Liver (tissue), 9 donors: Measurements from ENCODE around the gene ZBTB25. TPM values are rescaled to one million over a fixed set of nuclear protein-coding genes. Genes with fewer than 3 reads are reported as not detected.

Experiments used
- DNase-seq: peaks from one replicate; pipeline ENCODE4 v3.0.0-alpha.2; 2017; ENCODE audit warnings: low spot score
- H3K27ac ChIP-seq, 2 donors: one replicate each; pipeline ENCODE4 v1.7.0; 2013; ENCODE audit warnings: inconsistent platforms in 2 of 2, low read length in 2 of 2, control low read depth in 1 of 2, low read depth in 1 of 2, mild to moderate bottlenecking in 1 of 2
- H3K27me3 ChIP-seq, 4 donors: one replicate each; pipeline versions ENCODE4 v1.6.1 to v1.7.0; 2013; ENCODE audit warnings: low read length in 3 of 4, inconsistent platforms in 1 of 4, mild to moderate bottlenecking in 1 of 4, moderate library complexity in 1 of 4; ENCODE audit not compliant: control insufficient read depth in 4 of 4, insufficient read depth in 4 of 4
- H3K36me3 ChIP-seq, 4 donors: one replicate each; pipeline versions ENCODE4 v1.6.1 to v1.7.0; 2013; ENCODE audit warnings: low read length in 3 of 4, mild to moderate bottlenecking in 3 of 4, low read depth in 1 of 4, moderate library complexity in 1 of 4; ENCODE audit not compliant: control insufficient read depth in 4 of 4, insufficient read depth in 3 of 4
- H3K4me1 ChIP-seq, 4 donors: one replicate each; pipeline versions ENCODE4 v1.6.1 to v1.7.0; 2013; ENCODE audit warnings: low read length in 3 of 4, mild to moderate bottlenecking in 3 of 4, moderate library complexity in 1 of 4; ENCODE audit not compliant: control insufficient read depth in 4 of 4, insufficient read depth in 4 of 4
- H3K4me3 ChIP-seq, 3 donors: one replicate each; pipeline versions ENCODE4 v1.6.1 to v1.7.0; 2013; ENCODE audit warnings: low read length in 3 of 3, control low read depth in 1 of 3, low read depth in 1 of 3, mild to moderate bottlenecking in 1 of 3
- H3K9ac ChIP-seq, 2 donors: one replicate each; pipeline ENCODE4 v1.7.0; 2013; ENCODE audit warnings: low read length in 2 of 2, mild to moderate bottlenecking in 2 of 2, moderate library complexity in 2 of 2, control low read depth in 1 of 2, low read depth in 1 of 2
- H3K9me3 ChIP-seq, 4 donors: one replicate each; pipeline versions ENCODE4 v1.6.1 to v1.7.0; 2013; ENCODE audit warnings: low read length in 3 of 4; ENCODE audit not compliant: control insufficient read depth in 4 of 4
- ATF3 ChIP-seq: IDR thresholded peaks from 2 replicates; pipeline ENCODE4 v1.6.1; 2016; ENCODE audit warnings: antibody characterized with exemption
- EGR1 ChIP-seq, 2 donors: IDR thresholded peaks; 2 replicates each; pipeline ENCODE4 v1.6.1; 2016 to 2018; ENCODE audit warnings: antibody characterized with exemption in 2 of 2, low read depth in 2 of 2
- FOXA1 ChIP-seq: IDR thresholded peaks from 2 replicates; pipeline ENCODE4 v1.6.1; 2016; ENCODE audit warnings: antibody characterized with exemption
- HNF4A ChIP-seq, 2 donors: conservative IDR thresholded peaks; 2 replicates each; pipeline ENCODE4 v1.6.1; 2016; ENCODE audit warnings: antibody characterized with exemption in 2 of 2, mild to moderate bottlenecking in 2 of 2
- JUND ChIP-seq, 2 donors: IDR thresholded peaks; 2 replicates each; pipeline ENCODE4 v1.6.1; 2016; ENCODE audit warnings: antibody characterized with exemption in 2 of 2
- NR2F2 ChIP-seq: IDR thresholded peaks from 2 replicates; pipeline ENCODE4 v1.6.1; 2016; ENCODE audit warnings: antibody characterized with exemption
- REST ChIP-seq: IDR thresholded peaks from 2 replicates; pipeline ENCODE4 v1.6.1; 2016; ENCODE audit warnings: antibody characterized with exemption, mild to moderate bottlenecking
- RXRA ChIP-seq, 2 donors: IDR thresholded peaks; 2 replicates each; pipeline ENCODE4 v1.6.1; 2017 to 2018; ENCODE audit warnings: antibody characterized with exemption in 2 of 2, mild to moderate bottlenecking in 1 of 2
- WGBS: extraction: QIAGEN DNeasy Blood & Tissue Kit; methylation state at CpG from one replicate; pipeline ENCODE4 v1.1.7; 2013; 5-methylcytosine and 5-hydroxymethylcytosine counted together
- polyA plus RNA-seq, 2 donors: library from polyadenylated mRNA; stranded (reverse) in 1 of 2; unstranded in 1 of 2; fragments of 200-250 nt in 1 of 2; fragments of >200 nt in 1 of 2; fragmentation: Nextera tagmentation in 1 of 2; extraction: Ambion mirVana in 1 of 2; gene quantifications; one replicate each; pipeline versions ENCODE4 v1.2.1 to v1.2.3, GENCODE V29; 2013 to 2015
- total RNA-seq, 2 donors: library from RNA; depleted of rRNA; stranded (reverse); fragments of >200 nt; gene quantifications; one replicate each; pipeline ENCODE4 v1.2.3, GENCODE V29; 2014
- TF ChIP-seq, protein P1 (sequence below): fragments of 150-350 bp; IDR thresholded peaks from 2 replicates; pipeline ENCODE4 v1.5.1; 2017; ENCODE audit warnings: improper control_type of control experiment, low read depth, low read length; ENCODE audit not compliant: missing input control
- TF ChIP-seq, protein P2 (sequence below): IDR thresholded peaks from 2 replicates; pipeline ENCODE4 v1.6.1; 2016; ENCODE audit warnings: antibody characterized with exemption
- donor health status: healthy.
- donor health status: healthy.
- donor health status: healthy.
- donor health status: healthy.
- donor health status: healthy.

The ZBTB25 gene
- total and polyA plus RNA-seq, 4 donors, result 1.4 to 5.9 (median 3.7) TPM

DNA sequence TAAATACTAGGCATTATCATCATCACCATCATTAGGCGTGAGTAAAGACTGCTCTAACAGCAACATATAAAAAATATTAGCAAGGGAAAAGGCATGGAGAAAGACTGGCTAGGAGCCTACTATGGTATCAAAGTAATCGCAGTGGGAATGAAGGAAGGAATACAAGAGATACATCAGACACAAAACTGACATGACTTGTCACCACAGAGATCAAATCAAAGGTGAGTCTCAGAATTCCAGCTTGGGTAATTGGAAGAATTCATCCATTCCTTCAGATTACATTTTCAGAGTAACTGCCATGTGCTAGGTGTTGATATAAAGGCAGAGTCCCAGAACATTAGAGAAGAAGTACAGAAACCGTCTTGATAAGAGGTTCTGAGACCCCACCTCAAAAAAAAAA lies 10.2 kb downstream of the ZBTB25 start:
- Histone ChIP-seq H3K9me3 (no peaks in the 10 kb centered on the region), H3K36me3 (peaks cover 0 to 11% (median 3%) of the 10 kb centered on the region in 4 donors), H3K4me1 (peaks cover 0 to 2% (median 0%) of the 10 kb centered on the region in 4 donors), H3K27ac (no peak overlapping the region), H3K4me3 (no peak overlapping the region), H3K9ac (no peak overlapping the region), H3K27me3 (no peaks in the 10 kb centered on the region)
- TF ChIP-seq, protein P1, sequence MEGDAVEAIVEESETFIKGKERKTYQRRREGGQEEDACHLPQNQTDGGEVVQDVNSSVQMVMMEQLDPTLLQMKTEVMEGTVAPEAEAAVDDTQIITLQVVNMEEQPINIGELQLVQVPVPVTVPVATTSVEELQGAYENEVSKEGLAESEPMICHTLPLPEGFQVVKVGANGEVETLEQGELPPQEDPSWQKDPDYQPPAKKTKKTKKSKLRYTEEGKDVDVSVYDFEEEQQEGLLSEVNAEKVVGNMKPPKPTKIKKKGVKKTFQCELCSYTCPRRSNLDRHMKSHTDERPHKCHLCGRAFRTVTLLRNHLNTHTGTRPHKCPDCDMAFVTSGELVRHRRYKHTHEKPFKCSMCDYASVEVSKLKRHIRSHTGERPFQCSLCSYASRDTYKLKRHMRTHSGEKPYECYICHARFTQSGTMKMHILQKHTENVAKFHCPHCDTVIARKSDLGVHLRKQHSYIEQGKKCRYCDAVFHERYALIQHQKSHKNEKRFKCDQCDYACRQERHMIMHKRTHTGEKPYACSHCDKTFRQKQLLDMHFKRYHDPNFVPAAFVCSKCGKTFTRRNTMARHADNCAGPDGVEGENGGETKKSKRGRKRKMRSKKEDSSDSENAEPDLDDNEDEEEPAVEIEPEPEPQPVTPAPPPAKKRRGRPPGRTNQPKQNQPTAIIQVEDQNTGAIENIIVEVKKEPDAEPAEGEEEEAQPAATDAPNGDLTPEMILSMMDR, result no peak
- TF ChIP-seq, protein P2, sequence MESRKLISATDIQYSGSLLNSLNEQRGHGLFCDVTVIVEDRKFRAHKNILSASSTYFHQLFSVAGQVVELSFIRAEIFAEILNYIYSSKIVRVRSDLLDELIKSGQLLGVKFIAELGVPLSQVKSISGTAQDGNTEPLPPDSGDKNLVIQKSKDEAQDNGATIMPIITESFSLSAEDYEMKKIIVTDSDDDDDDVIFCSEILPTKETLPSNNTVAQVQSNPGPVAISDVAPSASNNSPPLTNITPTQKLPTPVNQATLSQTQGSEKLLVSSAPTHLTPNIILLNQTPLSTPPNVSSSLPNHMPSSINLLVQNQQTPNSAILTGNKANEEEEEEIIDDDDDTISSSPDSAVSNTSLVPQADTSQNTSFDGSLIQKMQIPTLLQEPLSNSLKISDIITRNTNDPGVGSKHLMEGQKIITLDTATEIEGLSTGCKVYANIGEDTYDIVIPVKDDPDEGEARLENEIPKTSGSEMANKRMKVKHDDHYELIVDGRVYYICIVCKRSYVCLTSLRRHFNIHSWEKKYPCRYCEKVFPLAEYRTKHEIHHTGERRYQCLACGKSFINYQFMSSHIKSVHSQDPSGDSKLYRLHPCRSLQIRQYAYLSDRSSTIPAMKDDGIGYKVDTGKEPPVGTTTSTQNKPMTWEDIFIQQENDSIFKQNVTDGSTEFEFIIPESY, result no peak
- TF ChIP-seq REST (no peak), FOXA1 (no peak), HNF4A (conservative IDR thresholded peaks at IDR 0.05) (no peak)
- DNase-seq, result no peak
- 93% methylated on average over 3 of the region's 3 CpGs for WGBS

DNA sequence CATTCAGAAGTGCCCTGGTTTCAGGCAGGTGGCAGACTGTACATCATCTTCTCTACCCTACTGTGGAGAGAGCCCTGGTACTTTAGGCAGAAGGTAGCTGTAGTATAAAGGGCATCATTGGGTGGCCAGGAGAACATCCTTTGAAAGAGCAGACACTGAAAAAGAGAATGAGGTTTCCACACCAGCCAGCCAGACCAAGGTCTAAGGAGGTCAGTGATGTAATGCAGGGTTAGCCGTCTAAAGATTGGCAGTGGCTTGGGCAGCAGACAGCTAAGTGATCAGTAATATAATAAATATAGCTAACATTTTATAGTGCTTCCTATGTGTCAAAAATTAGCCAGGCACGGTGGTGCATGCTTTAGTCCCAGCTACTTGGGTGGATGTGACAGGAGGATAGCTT lies 12.0 kb downstream of the ZBTB25 start:
- Histone ChIP-seq H3K4me1 (no peaks in the 10 kb centered on the region), H3K36me3 (peaks cover 5 to 28% (median 10%) of the 10 kb centered on the region in 4 donors), H3K27me3 (no peaks in the 10 kb centered on the region), H3K9me3 (no peaks in the 10 kb centered on the region), H3K9ac (no peak overlapping the region), H3K27ac (no peak overlapping the region), H3K4me3 (no peak overlapping the region)
- no peak for DNase-seq
- TF ChIP-seq NR2F2 (no peak), HNF4A (conservative IDR thresholded peaks at IDR 0.05) (peak in 1 of 2 donors; percentile 12), JUND (IDR thresholded peaks at IDR 0.05) (no peak), ATF3 (no peak), RXRA (IDR thresholded peaks at IDR 0.05) (no peak), EGR1 (IDR thresholded peaks at IDR 0.05; ENCODE audit: low read depth in 2 of 2) (no peak)
- TF ChIP-seq, protein P1, result no peak
- 61% methylated on average over 2 of the region's 2 CpGs for WGBS
